HG03469 (cell line): Measurements from ENCODE around the gene NUMBL.

ENCODE experiments used
- ATAC-seq: cut with Tn5 transposase; IDR thresholded peaks from one replicate; pipeline ENCODE4 v1.9.1; 2021; ENCODE audit warnings: mild to moderate bottlenecking, moderate library complexity, moderate number of reproducible peaks; ENCODE audit not compliant: unreplicated experiment

The NUMBL gene

DNA sequence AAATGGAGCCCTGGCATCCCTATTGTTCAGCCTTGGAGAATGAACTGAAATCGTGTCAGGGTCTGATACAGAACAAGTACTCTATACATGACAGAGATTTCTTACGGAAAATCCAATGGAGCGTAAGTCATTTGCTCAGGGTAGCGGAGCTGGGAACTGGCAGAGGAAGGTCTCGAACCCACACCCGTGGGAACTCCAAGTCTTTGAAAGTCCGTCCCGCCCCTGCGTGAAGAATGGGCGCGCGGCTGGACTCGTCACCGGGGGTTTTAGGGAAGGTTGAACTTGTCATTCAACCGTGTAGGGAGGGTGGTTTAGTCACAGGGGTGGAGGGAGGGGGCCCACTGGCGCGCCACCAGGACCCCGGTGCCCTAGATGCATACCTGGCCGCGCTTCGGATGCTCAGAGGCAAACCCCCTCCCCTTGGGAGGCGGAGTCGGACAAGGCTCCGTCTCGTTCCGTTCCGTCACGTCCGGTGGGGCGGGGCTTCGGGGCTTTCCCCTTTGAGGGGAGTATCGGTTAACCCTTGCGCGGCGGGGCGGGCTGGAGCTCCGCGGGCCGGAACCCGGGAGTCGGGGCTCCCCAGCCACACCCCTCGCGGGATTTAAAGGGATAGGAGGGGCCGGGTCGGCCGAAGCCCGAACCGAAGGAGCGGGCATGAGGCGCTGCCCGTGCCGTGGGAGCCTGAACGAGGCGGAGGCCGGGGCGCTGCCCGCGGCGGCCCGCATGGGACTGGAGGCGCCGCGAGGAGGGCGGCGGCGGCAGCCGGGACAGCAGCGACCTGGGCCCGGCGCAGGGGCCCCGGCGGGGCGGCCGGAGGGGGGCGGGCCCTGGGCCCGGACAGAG is 26.3 kb upstream of the NUMBL start, which contains the start of the genes COQ8B and ITPKC:
COQ8B (minus strand) TSS at position 405 of the 843 bp plus-strand sequence. CDS start 2,254 bp downstream, outside the sequence.
ITPKC (plus strand) TSS at position 631 of the 843 bp plus-strand sequence; CDS start at position 655, 24 bp downstream.
- ATAC-seq: peak; percentile 44

GRCh38 chr19:40716031-40716481 is 25.6 kb upstream of the NUMBL start:
- no peak for ATAC-seq

- ATAC-seq: no peak
Measured at GRCh38 chr19:40714441-40715299, 24.2 kb upstream of the NUMBL start.

- ATAC-seq: no peak
Measured at GRCh38 chr19:40713939-40714338, 23.5 kb upstream of the NUMBL start.

DNA sequence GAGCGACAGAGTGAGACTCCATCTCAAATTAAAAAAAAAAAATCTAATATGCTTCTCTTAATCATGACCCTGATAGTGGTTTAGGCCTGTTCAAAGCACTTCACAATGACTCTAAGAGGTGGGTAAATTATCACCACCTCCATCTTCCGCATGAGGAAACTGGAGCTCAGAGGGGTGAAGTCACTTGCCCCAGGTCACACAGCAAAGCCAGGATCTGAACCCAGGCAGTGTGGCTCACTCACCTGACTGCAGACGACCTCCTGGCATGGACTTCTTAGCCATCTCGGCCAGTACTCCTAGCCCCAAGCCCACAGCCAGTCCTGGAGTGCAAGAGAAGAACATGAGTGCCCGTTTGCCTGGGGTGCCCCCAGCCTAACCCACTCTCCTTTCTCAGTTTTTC is 19.4 kb upstream of the NUMBL start:
- no peak for ATAC-seq

GRCh38 chr19:40707615-40708014 is 17.2 kb upstream of the NUMBL start:
- no peak for ATAC-seq

GRCh38 chr19:40705950-40706619 is 15.6 kb upstream of the NUMBL start:
- no peak for ATAC-seq

GRCh38 chr19:40705362-40705651 is 14.9 kb upstream of the NUMBL start:
- ATAC-seq: no peak

GRCh38 chr19:40704491-40705361 is 14.3 kb upstream of the NUMBL start:
- ATAC-seq: no peak

- no peak for ATAC-seq
Measured at GRCh38 chr19:40703029-40703755, 12.7 kb upstream of the NUMBL start.

GRCh38 chr19:40702337-40703012 is 12.0 kb upstream of the NUMBL start:
- ATAC-seq: no peak

GRCh38 chr19:40701758-40702157 is 11.3 kb upstream of the NUMBL start:
- ATAC-seq: no peak

GRCh38 chr19:40700083-40700482 is 9.6 kb upstream of the NUMBL start:
- no peak for ATAC-seq

GRCh38 chr19:40697007-40697406 is 6.6 kb upstream of the NUMBL start:
- no peak for ATAC-seq

DNA sequence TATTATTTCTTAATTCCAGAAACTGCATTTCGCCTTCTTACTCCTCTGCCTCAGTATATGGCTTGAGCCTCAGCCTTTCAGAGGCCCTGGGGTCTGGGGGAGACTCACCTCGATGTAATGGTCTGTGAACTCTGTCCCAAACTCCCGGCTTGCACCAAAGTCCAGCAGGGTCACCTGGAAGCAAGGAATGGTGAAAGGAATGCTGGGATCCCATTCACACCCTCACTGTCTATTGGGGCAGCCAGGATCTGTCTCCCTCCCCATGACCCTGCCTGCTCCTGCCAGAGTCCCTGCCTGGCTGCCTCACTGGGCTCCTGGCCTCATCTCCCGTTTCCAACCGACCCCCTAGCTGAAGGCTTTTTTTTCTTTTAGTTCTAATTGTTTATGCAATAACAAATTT is 5.4 kb upstream of the NUMBL start:
- no peak for ATAC-seq

GRCh38 chr19:40693896-40694295 is 3.4 kb upstream of the NUMBL start:
- ATAC-seq: no peak

DNA sequence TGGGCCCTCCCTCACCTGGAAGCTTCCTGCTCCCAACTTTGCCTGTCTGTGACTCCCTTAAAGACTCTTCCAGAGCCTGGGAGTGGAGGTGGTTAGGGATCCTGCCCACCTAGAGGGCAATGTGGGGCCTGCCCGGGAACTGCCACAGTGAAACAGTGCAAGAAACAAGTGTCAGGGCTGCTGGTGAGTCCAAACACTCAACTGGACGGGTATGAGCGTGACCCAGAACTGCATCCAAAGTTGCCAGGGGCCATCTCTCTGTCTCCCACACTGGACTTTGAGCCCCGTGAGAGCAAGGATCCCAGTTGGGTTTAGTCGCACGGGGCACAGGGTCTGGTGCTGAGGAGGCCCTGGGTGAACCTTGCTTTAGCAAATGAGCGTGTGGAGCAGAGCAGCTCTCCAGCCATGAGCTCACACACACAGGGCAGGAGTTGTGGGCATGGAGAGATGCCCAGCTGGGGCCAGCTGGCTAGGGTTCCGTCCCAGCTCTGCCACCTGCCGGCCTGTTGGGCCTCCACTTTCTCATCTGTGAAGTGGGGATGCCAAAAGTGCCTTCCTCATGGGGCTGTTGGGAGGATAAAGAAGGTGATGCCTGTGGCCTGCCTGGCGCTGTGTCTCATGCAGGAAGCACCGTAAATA is 2.8 kb upstream of the NUMBL start:
- ATAC-seq: no peak

GRCh38 chr19:40692212-40692551 is 1.7 kb upstream of the NUMBL start:
- no peak for ATAC-seq
